K562 (cell line): Measurements from ENCODE around the gene NUDT12. TPM values are rescaled to one million over a fixed set of nuclear protein-coding genes. Genes with fewer than 3 reads are reported as not detected.

ENCODE experiments used
- ATAC-seq: fragments of 200-7000 bp; cut with Tn5 transposase; 3 replicates; pipeline ENCODE4 v1.9.1; 2020; ENCODE audit warnings: moderate library complexity
- BruUV-seq: library from RNA; stranded (reverse); fragments of 400-500 nt; replicated peaks from 2 replicates; lab custom pipeline; 2021; lab: Mats Ljungman, UMichigan
- CTCF ChIA-PET: fragments of 300-600 bp; formaldehyde crosslinking; extraction: SDS; loops from one replicate; lab custom pipeline; 2021; ENCODE audit warnings: low intra/inter-chr PET ratio; lab: Yijun Ruan, JAX
- POLR2A ChIA-PET: fragments of 300-600, 350-650 bp; sonication (Branson Sonifier 250); formaldehyde crosslinking; extraction: SDS; loops from one replicate; lab custom pipeline; 2021; ENCODE audit warnings: antibody characterized with exemption, inconsistent platforms; lab: Yijun Ruan, JAX
- DNase-seq, 4 experiments: peaks; one replicate each; pipeline versions ENCODE4 v3.0.0 to v3.0.0-alpha.2; 2011 to 2018; ENCODE audit warnings: low spot score in 3 of 4, mixed read lengths in 3 of 4; ENCODE audit errors: extremely low read depth in 1 of 4
- FAIRE-seq: peaks from 2 replicates; lab custom pipeline; 2011; peaks lifted over from hg19 to GRCh38; lab: Jason Lieb, UNC
- H2AFZ ChIP-seq: 2 replicates; pipeline ENCODE4 v1.6.0; 2011; ENCODE audit warnings: low read depth, low read length, control low read depth, inconsistent platforms
- H3K27ac ChIP-seq: fragments of 200-600 bp; 3 replicates; pipeline ENCODE4 v1.8.0; 2011; ENCODE audit warnings: low read depth, mild to moderate bottlenecking, control low read depth, inconsistent platforms, low read length, moderate library complexity, mixed read lengths; ENCODE audit errors: extremely low read depth
- H3K27me3 ChIP-seq, 2 experiments: fragments of 300-600 bp in 1 of 2; 2 replicates in 1 of 2; 3 replicates in 1 of 2; pipeline versions ENCODE4 v1.6.0 to v1.8.0; 2011; ENCODE audit warnings: inconsistent platforms in 2 of 2, low read length in 2 of 2, mild to moderate bottlenecking in 1 of 2, mixed read lengths in 1 of 2, moderate library complexity in 1 of 2; ENCODE audit not compliant: control insufficient read depth in 2 of 2, insufficient read depth in 2 of 2
- H3K36me3 ChIP-seq: fragments of 300-600 bp; 3 replicates; pipeline ENCODE4 v1.8.0; 2011; ENCODE audit warnings: mild to moderate bottlenecking, low read length, inconsistent platforms; ENCODE audit not compliant: control insufficient read depth, insufficient read depth
- H3K4me1 ChIP-seq, 2 experiments: fragments of 200-600 bp in 1 of 2; replicated peaks in 1 of 2; 2 replicates in 1 of 2; 3 replicates in 1 of 2; pipeline versions ENCODE4 v1.5.1 to v1.8.0; 2011; ENCODE audit warnings: inconsistent platforms in 2 of 2, low read length in 2 of 2, mild to moderate bottlenecking in 1 of 2, mixed read lengths in 1 of 2, moderate library complexity in 1 of 2; ENCODE audit not compliant: control insufficient read depth in 2 of 2, insufficient read depth in 2 of 2
- H3K4me2 ChIP-seq: 2 replicates; pipeline ENCODE4 v1.6.1; 2011; ENCODE audit warnings: low read length, control low read depth, inconsistent platforms, mixed read lengths; ENCODE audit not compliant: insufficient read depth
- H3K4me3 ChIP-seq: fragments of 200-600 bp; sonication (generic), shearing (Covaris generic); 2 replicates; pipeline ENCODE4 v1.5.1; 2016; ENCODE audit warnings: control low read depth, inconsistent platforms
- H3K79me2 ChIP-seq: fragments of 200-600 bp; 3 replicates; pipeline ENCODE4 v1.8.0; 2011; ENCODE audit warnings: low read length, inconsistent platforms; ENCODE audit not compliant: control insufficient read depth, insufficient read depth
- H3K9ac ChIP-seq, 2 experiments: 2 replicates each; pipeline versions ENCODE4 v1.6.0 to v1.6.1; 2011; ENCODE audit warnings: low read depth in 2 of 2, low read length in 2 of 2, control low read depth in 1 of 2, inconsistent platforms in 1 of 2, mild to moderate bottlenecking in 1 of 2, mixed read lengths in 1 of 2; ENCODE audit not compliant: insufficient read depth in 1 of 2
- H3K9me1 ChIP-seq: one replicate; pipeline ENCODE4 v1.6.0; 2011; ENCODE audit warnings: inconsistent platforms, mild to moderate bottlenecking, low read length, moderate library complexity; ENCODE audit not compliant: control insufficient read depth, insufficient read depth
- H3K9me3 ChIP-seq: replicated peaks from 2 replicates; pipeline ENCODE4 v1.5.1; 2011; ENCODE audit warnings: low read depth, low read length, inconsistent platforms; ENCODE audit not compliant: control insufficient read depth, insufficient read depth
- H4K20me1 ChIP-seq: replicated peaks from 2 replicates; pipeline ENCODE4 v1.6.1; 2011; ENCODE audit warnings: low read length, inconsistent platforms, mixed read lengths; ENCODE audit not compliant: control insufficient read depth, insufficient read depth
- ETS2 ChIP-seq: IDR thresholded peaks from 2 replicates; pipeline ENCODE4 v1.6.1; 2016; ENCODE audit warnings: borderline replicate concordance, missing genetic modification characterization, mild to moderate bottlenecking, moderate library complexity, missing compliant biosample characterization; ENCODE audit not compliant: poor library complexity, severe bottlenecking
- IFI16 ChIP-seq: fragments of 250-450 bp; sonication (Bioruptor Pico); IDR thresholded peaks from 2 replicates; pipeline ENCODE4 v2.1.2; 2022; ENCODE audit warnings: mild to moderate bottlenecking, inconsistent platforms
- POLR2G ChIP-seq: fragments of 200-400 bp; formaldehyde crosslinking; IDR thresholded peaks from 2 replicates; pipeline ENCODE4 v1.6.1; 2017; ENCODE audit warnings: low read depth, mild to moderate bottlenecking, antibody characterized with exemption, low read length, moderate library complexity
- ZNF232 ChIP-seq: sonication (generic); formaldehyde crosslinking; IDR thresholded peaks from 2 replicates; pipeline ENCODE4 v1.8.0; 2022; ENCODE audit warnings: mild to moderate bottlenecking, missing genetic modification reagents
- WGBS: fragments of 100-300 bp; shearing (Covaris generic); methylation state at CpG from one replicate; pipeline ENCODE4 v1.1.6; 2016; ENCODE audit warnings: low coverage, mixed read lengths; ENCODE audit not compliant: insufficient coverage; ENCODE audit errors: missing lambda C conversion rate; 5-methylcytosine and 5-hydroxymethylcytosine counted together
- in situ Hi-C: fragments of 300-500 bp; cut with MboI; formaldehyde crosslinking; loops from 4 replicates; pipeline ENCODE4 v1.15.0; 2018; ENCODE audit warnings: inconsistent platforms, mixed read lengths
- intact Hi-C: fragments of 100-400 bp; cut with micrococcal nuclease; formaldehyde crosslinking; loops from 2 replicates; pipeline ENCODE4 v1.14.2; 2022
- polyA plus RNA-seq, 8 experiments: library from polyadenylated mRNA; depleted of rRNA in 4 of 8; stranded (reverse) in 5 of 8; unstranded in 3 of 8; fragments of >200 nt; fragmentation: Nextera tagmentation in 2 of 8; fragmentation: Illumina TruSeq in 1 of 8; extraction: Ambion mirVana in 2 of 8; extraction: Trizol in 1 of 8; gene quantifications; 2 replicates each; pipeline versions ENCODE4 v1.2.1 to v1.2.3, GENCODE V29; 2011 to 2014; ENCODE audit warnings: inconsistent platforms in 1 of 8, missing spikeins in 1 of 8
- total RNA-seq, 7 experiments: library from RNA; depleted of rRNA in 6 of 7; stranded (reverse); fragments of >200 nt in 6 of 7; fragmentation: Illumina TruSeq in 2 of 7; extraction: Trizol in 2 of 7; gene quantifications; 2 replicates each; pipeline versions ENCODE4 v1.2.1 to v1.2.3, GENCODE V29; 2011 to 2021; ENCODE audit warnings: low replicate concordance in 1 of 7
- TF ChIP-seq, protein P1 (sequence below): sonication (generic); formaldehyde crosslinking; IDR thresholded peaks from 2 replicates; pipeline ENCODE4 v1.8.1; 2022; ENCODE audit warnings: missing genetic modification reagents
- TF ChIP-seq, protein P2 (sequence below): fragments of 450-650 bp; IDR thresholded peaks from 2 replicates; pipeline ENCODE4 v1.7.0; 2016; ENCODE audit warnings: borderline replicate concordance

Gene NUDT12
- total and polyA plus RNA-seq, 9 of the 15 experiments (the other 6 are each of a cell fraction or from before 2014, with no cell fraction given) = 10.9 to 27.2 (median 18.5) TPM

DNA sequence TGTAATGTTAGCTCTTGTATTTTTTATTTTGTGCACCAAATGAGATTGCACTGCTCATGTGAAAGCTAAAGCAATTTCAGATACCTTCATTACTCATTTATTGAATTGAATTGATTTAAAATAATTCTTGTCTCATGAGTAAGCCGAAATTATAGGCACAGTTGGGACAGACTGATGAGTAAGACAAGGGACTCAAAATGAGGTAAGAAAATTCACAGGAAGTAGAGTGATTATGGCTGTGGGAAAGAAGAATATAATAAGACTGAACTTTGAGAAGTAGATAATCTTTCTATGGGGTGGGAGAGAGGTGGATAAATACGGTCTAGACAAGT lies 51.1 kb downstream of the NUDT12 start (continued):
- TF ChIP-seq ZNF232 (CRISPR knock-in tag) = no peak

DNA sequence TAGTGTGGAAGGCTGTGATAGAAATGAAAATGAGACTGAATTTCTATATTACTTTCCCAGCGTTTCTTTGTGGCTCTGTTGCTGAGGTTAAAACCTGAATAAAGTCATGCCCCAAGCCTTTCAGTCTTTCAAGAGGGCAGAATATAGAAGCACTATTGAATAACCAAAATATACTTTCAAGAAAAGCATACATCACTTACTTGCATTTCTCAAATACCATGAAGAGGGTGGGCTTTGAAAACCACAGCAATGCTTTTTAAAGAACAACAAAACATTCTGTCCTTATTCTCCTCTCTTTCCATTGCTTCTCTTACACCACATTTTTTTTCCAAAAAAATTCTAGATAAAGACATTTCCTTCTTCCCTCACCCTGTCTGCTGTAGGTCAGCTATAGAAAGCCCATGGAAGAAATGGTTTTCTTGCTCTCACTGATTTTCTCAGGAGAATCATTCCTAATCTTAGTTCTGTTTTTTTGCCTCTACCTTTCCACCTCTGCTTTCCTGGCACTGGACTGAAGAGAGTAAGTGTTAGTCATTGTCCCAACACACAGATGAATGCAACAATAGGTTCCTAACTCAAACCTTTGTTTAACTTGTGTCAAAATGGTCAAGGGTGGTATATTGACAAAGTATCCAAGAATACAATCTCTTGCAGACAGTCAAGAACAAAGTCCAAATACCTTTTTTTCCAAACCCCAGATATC lies 51.6 kb downstream of the NUDT12 start:
- Histone ChIP-seq H3K79me2 (no peaks in the 10 kb centered on the region), H3K9me3 (no peaks in the 10 kb centered on the region), H4K20me1 (no peaks in the 10 kb centered on the region), H3K9ac (no peak overlapping the region), H2AFZ (no peak overlapping the region), H3K4me3 (no peak overlapping the region), H3K36me3 (no peaks in the 10 kb centered on the region), H3K4me2 (no peak overlapping the region), H3K27me3 (no peaks in the 10 kb centered on the region), H3K9me1 (no peaks in the 10 kb centered on the region), H3K4me1 (no peaks in the 10 kb centered on the region), H3K27ac (no peak overlapping the region)
- intact Hi-C loops = no loop called here
- FAIRE-seq = no peak
- POLR2A ChIA-PET = no interaction called here
- TF ChIP-seq IFI16 (CRISPR knock-in tag) (no peak), ETS2 (tag) (no peak), POLR2G (no peak)
- TF ChIP-seq, protein P1, sequence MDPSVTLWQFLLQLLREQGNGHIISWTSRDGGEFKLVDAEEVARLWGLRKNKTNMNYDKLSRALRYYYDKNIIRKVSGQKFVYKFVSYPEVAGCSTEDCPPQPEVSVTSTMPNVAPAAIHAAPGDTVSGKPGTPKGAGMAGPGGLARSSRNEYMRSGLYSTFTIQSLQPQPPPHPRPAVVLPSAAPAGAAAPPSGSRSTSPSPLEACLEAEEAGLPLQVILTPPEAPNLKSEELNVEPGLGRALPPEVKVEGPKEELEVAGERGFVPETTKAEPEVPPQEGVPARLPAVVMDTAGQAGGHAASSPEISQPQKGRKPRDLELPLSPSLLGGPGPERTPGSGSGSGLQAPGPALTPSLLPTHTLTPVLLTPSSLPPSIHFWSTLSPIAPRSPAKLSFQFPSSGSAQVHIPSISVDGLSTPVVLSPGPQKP (CRISPR knock-in tag) = no peak
- TF ChIP-seq, protein P2, sequence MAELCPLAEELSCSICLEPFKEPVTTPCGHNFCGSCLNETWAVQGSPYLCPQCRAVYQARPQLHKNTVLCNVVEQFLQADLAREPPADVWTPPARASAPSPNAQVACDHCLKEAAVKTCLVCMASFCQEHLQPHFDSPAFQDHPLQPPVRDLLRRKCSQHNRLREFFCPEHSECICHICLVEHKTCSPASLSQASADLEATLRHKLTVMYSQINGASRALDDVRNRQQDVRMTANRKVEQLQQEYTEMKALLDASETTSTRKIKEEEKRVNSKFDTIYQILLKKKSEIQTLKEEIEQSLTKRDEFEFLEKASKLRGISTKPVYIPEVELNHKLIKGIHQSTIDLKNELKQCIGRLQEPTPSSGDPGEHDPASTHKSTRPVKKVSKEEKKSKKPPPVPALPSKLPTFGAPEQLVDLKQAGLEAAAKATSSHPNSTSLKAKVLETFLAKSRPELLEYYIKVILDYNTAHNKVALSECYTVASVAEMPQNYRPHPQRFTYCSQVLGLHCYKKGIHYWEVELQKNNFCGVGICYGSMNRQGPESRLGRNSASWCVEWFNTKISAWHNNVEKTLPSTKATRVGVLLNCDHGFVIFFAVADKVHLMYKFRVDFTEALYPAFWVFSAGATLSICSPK = no peak
- in situ Hi-C loops = no loop called here
- 0% methylated on average over 1 of the region's 1 CpG for WGBS
- no peak for DNase-seq
- no peak for ATAC-seq
- CTCF ChIA-PET = no interaction called here
- no TSS peak for BruUV-seq
